ENCODE data around the gene TTLL5. TPM values are rescaled to one million over a fixed set of nuclear protein-coding genes. Genes with fewer than 3 reads are reported as not detected.

TTLL5 gene
- total and polyA plus RNA-seq, 2 of the 13 experiments (the other 11 are each of a cell fraction or from before 2014, with no cell fraction given): 11.8 to 18.8 TPM

- TF ChIP-seq NRL (CRISPR knock-in tag; IDR thresholded peaks at IDR 0.05; ENCODE audit: borderline replicate concordance): no peak
- 0 out of 2 replicates have a peak, but pooled peaks have one; percentile 21 for TF ChIP-seq HDAC2 (CRISPR knock-in tag; IDR thresholded peaks at IDR 0.05)
- no peak for TF ChIP-seq ZNF143 (CRISPR knock-in tag; IDR thresholded peaks at IDR 0.05)
- peak; percentile 59; the same call in 1 of the 2 replicates for TF ChIP-seq ESRRA (CRISPR knock-in tag; IDR thresholded peaks at IDR 0.05; ENCODE audit: low read depth)
- TF ChIP-seq ZNF552 (CRISPR knock-in tag; IDR thresholded peaks at IDR 0.05; ENCODE audit: borderline replicate concordance): no peak
- TF ChIP-seq ZNF549 (CRISPR knock-in tag; IDR thresholded peaks at IDR 0.05): no peak
- TF ChIP-seq FOXO4 (CRISPR knock-in tag; conservative IDR thresholded peaks at IDR 0.05): no peak
- peak; percentile 68 for TF ChIP-seq HNF4G (IDR thresholded peaks at IDR 0.05; ENCODE audit: borderline replicate concordance, low read depth, low read length)
- TF ChIP-seq HNF4G (CRISPR knock-in tag; IDR thresholded peaks at IDR 0.05; ENCODE audit: borderline replicate concordance, low read depth): no peak
- no peak for TF ChIP-seq CENPT (CRISPR knock-in tag; IDR thresholded peaks at IDR 0.05; ENCODE audit: low read depth)
- TF ChIP-seq SOX6 (IDR thresholded peaks at IDR 0.05): no peak
- TF ChIP-seq SOX6 (CRISPR knock-in tag; IDR thresholded peaks at IDR 0.05): peak; percentile 21; the same call in 1 of the 2 replicates
- no peak for TF ChIP-seq ZSCAN5A (CRISPR knock-in tag; IDR thresholded peaks at IDR 0.05; ENCODE audit: borderline replicate concordance)
- 0 out of 2 replicates have a peak, but pooled peaks have one; percentile 12 for TF ChIP-seq ZMYM3 (CRISPR knock-in tag; IDR thresholded peaks at IDR 0.05)
- no peak for TF ChIP-seq SOX13 (IDR thresholded peaks at IDR 0.05)
- TF ChIP-seq SOX13 (CRISPR knock-in tag; conservative IDR thresholded peaks at IDR 0.05 in 1 of 2, IDR thresholded peaks at IDR 0.05 in 1 of 2): peak in 1 of 2 experiments; percentile 40; a peak in 1 of 4 replicates
- TF ChIP-seq GTF3A (CRISPR knock-in tag; conservative IDR thresholded peaks at IDR 0.05): no peak
- TF ChIP-seq TARDBP (CRISPR knock-in tag; IDR thresholded peaks at IDR 0.05): 0 out of 2 replicates have a peak, but pooled peaks have one; percentile 31
- 0 out of 2 replicates have a peak, but pooled peaks have one; percentile 3 for TF ChIP-seq CEBPG (CRISPR knock-in tag; IDR thresholded peaks at IDR 0.05)
- TF ChIP-seq FOXC1 (CRISPR knock-in tag; IDR thresholded peaks at IDR 0.05; ENCODE audit: borderline replicate concordance): no peak
- TF ChIP-seq NR2F6 (IDR thresholded peaks at IDR 0.05): no peak
- TF ChIP-seq NR2F6 (CRISPR knock-in tag; IDR thresholded peaks at IDR 0.05): peak; percentile 61; the same call in 1 of the 2 replicates
- TF ChIP-seq SRSF1 (optimal IDR thresholded peaks at IDR 0.05; ENCODE audit: low read depth, low read length): no peak
- TF ChIP-seq HNF1B (CRISPR knock-in tag; IDR thresholded peaks at IDR 0.05): peak; percentile 54
- TF ChIP-seq ZSCAN29 (CRISPR knock-in tag; conservative IDR thresholded peaks at IDR 0.05): peak; percentile 57; the same call in 1 of the 2 replicates
- no peak for TF ChIP-seq KLF6 (CRISPR knock-in tag; IDR thresholded peaks at IDR 0.05)
- no peak for TF ChIP-seq ZNF557 (CRISPR knock-in tag; IDR thresholded peaks at IDR 0.05)
Measured at GRCh38 chr14:75627406-75627805, 33.6 kb upstream of the TTLL5 start (continued).
